ENCODE data around the gene PGRMC1.
"Not testable (repeated sequence)": the region's sequence is repeated elsewhere in the genome, so short reads cannot be mapped to it uniquely, and the experiment has no call there.

PGRMC1 gene

GRCh38 chrX:119235872-119236622 is at the start of gene PGRMC1:
PGRMC1 (plus strand) TSS chrX:119236285; CDS start chrX:119236364, 79 bp downstream.
- peak; percentile 63 for DNase-seq (ENCODE audit: low read depth)

- no peak for DNase-seq (ENCODE audit: low read depth)
These were observed 49.3 kb upstream of the PGRMC1 start for GRCh38 chrX:119186763-119187162.

- DNase-seq (ENCODE audit: low read depth) = no peak
These were observed 48.8 kb upstream of the PGRMC1 start for GRCh38 chrX:119187298-119187697.

DNA sequence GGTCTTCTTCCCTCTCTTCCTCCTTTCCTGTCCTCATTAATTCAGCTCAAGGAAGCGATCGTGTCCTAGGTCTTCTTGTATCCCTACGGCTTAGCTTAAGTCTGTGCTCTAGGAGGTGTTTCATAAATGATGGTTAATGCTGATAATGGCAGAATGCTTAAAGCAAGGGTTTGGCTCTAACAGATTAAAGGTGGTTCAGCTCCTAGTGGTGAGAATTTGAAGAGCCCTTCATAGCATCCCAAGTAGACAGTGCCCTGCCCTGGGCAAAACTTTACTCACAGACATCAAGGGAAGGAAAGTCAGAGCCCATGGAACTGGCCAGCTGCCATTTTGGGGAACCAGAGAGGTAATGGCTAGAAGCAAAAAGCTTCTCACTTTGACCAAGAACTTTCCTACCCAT is 47.0 kb upstream of the PGRMC1 start:
- no peak for DNase-seq (ENCODE audit: low read depth)

GRCh38 chrX:119189595-119189994 is 46.5 kb upstream of the PGRMC1 start:
- DNase-seq (ENCODE audit: low read depth) = no peak

DNA sequence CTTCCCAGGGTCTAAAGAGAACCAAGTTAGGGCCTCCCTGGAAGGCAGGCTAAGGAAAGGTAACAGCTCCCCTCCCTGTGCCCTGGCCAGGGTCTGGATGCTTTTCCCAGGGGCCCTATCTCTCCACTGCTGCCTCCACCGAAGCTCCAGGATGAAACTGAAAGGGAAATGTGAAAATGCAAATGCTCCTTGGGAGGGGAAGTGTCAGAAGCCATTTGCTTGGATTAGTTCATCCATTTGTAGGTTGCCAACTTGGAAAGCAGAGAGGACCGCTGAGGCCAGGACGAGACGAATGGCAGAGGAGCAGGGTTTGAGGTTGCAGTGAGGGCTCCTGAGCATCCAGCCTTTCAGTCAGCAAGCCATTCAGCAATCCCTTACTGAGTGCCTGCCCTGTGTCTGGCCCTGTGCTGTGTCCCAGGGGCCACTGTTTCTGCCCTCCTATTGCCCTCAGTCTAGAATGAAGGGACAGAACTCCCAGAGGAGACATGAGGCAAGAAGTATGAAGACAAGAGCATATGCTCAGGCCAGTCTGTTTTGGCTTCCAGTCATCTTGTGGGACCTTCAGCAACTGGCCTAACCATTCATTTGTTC is 45.9 kb upstream of the PGRMC1 start:
- no peak for DNase-seq (ENCODE audit: low read depth)

- DNase-seq (ENCODE audit: low read depth) = peak; percentile 10
These were observed 45.3 kb upstream of the PGRMC1 start for GRCh38 chrX:119190831-119191230.

DNA sequence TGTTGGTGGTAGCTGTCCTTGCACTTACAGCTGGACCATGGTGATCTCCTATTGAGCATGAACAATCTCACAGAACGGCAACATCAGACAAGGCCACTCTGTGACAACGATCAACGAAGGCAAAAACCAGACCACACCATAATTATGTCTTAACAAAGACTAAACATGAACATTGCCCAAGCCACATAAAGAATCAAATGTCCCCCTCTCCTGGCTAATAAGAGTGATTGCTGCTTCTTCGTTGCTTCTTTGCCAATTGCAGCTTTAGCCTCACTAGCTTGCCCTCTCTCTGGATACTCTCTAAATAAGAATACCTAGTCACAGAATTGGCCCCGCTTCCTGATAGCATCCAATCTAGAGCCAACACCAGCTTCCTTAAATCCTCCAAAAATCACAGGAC is 41.5 kb upstream of the PGRMC1 start:
- no peak for DNase-seq (ENCODE audit: low read depth)

GRCh38 chrX:119201570-119201969 is 34.5 kb upstream of the PGRMC1 start:
- DNase-seq (ENCODE audit: low read depth) = no peak

GRCh38 chrX:119206203-119206602 is 29.9 kb upstream of the PGRMC1 start:
- DNase-seq (ENCODE audit: low read depth) = no peak

- not testable (repeated sequence) for DNase-seq (ENCODE audit: low read depth)
These were observed 28.6 kb upstream of the PGRMC1 start for GRCh38 chrX:119207483-119207882.

DNA sequence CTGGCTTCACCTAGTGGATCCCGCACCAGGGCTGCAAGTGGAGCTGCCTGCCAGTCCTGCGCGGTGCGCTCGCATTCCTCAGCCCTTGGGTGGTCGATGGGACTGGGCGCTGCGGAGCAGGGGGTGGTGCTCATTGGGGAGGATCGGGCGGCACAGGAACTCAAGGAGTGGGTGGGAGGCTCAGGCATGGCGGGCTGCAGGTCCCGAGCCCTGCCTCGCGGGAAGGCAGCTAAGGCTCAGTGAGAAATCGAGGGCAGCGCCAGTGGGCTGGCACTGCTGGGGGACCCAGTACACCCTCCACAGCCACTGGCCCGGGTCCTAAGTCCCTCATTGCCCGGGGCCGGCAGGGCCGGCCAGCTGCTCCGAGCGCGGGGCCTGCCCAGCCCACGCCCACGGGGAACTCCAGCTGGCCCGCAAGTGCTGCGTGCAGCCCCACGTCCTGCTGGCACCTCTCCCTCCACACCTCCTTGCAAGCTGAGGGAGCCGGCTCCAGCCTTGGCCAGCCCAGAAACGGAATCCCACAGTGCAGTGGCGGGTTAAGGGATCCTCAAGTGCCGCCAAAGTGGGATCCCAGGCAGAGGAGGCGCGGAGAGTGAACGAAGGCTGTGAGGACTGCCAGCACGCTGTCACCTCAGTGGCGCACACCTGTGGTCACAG is 27.6 kb upstream of the PGRMC1 start:
- no peak for DNase-seq (ENCODE audit: low read depth)

DNA sequence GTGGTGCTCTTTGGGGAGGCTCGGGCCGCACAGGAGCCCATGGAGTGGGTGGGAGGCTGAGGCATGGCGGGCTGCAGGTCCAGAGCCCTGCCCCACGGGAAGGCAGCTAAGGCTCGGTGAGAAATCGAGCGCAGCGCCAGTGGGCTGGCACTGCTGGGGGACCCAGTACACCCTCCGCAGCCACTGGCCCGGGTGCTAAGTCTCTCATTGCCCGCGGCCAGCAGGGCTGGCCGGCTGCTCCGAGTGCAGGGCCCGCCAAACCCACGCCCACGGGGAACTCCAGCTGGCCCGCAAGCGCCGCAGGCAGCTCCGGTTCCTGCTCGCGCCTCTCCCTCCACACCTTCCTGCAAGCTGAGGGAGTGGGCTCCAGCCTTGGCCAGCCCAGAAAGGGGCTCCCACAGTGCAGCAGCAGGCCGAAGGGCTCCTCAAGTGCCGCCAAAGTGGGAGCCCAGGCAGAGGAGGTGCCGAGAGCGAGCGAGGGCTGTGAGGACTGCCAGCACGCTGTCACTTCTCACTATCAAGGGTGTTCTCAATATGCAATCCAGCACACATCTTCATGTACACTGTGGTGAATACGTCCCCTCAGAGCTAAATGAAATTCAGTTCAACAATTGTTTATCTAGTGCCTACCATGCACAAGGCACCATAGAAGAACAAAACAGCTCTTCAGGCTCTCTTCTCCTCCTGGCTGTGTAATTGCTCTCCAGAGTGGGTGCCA is 25.0 kb upstream of the PGRMC1 start:
- DNase-seq (ENCODE audit: low read depth) = not testable (repeated sequence)

DNA sequence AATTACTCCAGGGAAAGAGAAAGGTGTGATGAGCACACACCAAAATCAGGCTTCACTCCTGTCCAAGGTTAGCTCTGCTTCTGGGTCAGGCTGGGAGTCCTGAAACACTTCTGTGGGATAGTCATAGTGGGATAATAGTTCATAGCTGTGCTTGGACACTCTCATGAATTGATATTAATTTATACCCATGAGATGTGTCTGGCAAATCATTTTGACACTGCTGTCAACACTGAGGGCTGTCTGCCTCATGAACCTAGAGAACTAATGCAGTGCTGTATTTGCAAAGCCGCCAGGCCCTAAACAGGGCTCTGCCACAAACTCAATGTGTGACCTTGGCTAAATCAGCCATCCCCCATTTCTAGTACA is 24.5 kb upstream of the PGRMC1 start:
- DNase-seq (ENCODE audit: low read depth) = no peak

DNA sequence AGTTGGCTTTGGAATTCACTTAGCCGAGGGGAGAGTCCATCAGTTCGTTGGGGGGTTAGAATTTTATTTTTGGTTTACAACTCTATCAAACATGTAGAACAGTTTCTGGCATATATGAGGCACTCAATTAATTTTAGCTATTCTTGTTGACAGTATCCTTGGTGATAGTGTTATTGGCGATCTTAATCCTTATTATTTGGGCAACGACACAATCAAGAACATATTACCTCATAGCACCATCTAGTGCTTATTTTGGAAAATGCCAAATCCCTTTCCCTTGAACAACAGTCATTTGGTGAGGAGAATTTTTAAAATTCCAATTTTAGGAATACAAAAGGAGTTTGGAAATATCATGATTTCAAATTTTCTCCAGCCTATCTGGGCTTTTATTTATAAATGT is 17.9 kb upstream of the PGRMC1 start:
- no peak for DNase-seq (ENCODE audit: low read depth)

- DNase-seq (ENCODE audit: low read depth) = no peak
These were observed 13.2 kb upstream of the PGRMC1 start for GRCh38 chrX:119222932-119223331.

DNA sequence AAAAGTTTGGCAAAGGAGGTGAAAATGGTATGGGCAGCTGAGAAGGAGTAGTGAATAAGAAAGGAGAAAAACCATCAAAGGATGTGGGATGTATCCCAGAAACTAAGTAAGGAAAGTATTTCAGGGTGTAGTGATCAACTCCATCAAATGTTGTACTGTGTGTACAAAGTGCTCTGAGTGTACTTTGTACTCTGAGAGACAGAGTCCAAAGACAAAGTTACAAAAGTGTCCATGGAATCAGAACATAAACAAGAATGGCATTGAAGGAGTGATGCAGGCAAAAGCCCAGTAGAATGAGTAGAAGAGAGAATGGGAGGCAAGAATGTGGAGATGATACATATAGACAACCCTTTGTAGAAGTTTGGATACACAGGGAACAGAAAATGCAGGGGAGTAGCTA is 12.3 kb upstream of the PGRMC1 start:
- DNase-seq (ENCODE audit: low read depth) = no peak

- no peak for DNase-seq (ENCODE audit: low read depth)
These were observed 9.6 kb upstream of the PGRMC1 start for GRCh38 chrX:119226446-119226845.

DNA sequence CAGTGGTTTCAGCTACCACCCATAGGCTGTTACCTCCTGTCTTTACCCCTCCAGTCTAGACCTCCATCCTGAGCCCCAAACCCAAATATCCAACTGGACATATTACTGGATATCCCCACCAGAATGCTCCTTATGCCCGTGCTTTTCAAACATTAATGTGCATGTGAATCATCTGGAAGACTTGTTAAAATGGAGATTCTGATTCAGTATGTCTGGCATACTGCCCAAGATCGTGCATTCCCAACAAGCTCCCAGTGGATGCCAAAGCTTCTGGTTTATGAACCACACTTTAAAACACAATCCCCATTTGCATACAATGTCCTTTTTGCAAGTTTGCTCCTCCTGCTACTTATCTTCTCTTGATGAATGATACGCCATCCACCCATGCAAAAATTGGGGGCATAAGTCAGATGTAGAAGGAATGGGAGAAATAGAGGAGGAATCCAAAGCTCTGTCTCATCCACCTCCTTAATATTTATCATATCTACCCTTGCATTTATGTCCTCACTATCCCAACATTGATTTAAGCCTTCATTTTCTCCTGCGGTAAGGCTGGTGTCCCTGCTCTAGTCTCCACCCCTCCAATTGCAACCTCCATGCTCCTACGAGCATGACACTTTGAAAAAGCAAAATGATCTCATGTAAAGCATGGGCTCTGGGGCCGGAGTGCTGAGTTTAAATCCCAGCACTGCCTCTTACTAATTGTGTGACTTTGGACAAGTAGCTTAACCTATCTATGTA is 7.4 kb upstream of the PGRMC1 start:
- peak; percentile 87 for DNase-seq (ENCODE audit: low read depth)

DNA sequence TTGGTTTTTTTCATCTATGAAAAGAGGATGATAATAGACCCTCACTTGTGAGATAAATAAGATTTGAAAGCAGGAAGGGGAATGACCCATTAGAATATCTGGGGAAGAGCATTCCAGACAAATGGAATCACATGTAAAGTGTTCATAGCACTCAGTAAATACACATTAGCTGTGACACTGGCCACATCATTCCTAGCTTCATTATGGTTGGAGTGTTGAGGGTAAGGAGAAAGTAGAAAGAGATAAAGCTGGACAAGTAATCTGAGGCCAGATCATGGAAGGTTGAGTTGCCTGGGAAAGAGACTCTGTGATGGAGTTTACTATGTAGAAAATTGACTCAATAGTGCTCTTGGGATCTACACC is 6.9 kb upstream of the PGRMC1 start:
- DNase-seq (ENCODE audit: low read depth) = no peak

- DNase-seq (ENCODE audit: low read depth) = no peak
These were observed 5.2 kb upstream of the PGRMC1 start for GRCh38 chrX:119230850-119231249.

- DNase-seq (ENCODE audit: low read depth) = no peak
These were observed 4.1 kb upstream of the PGRMC1 start for GRCh38 chrX:119231936-119232445.

Data from amniotic epithelial cell (primary cell).